ENCODE measurements around the gene UBE2B. TPM values are rescaled to one million over a fixed set of nuclear protein-coding genes. Genes with fewer than 3 reads are reported as not detected.

Gene UBE2B
- total and polyA plus RNA-seq, 10 of the 15 experiments (the other 5 are each of a cell fraction or from before 2014, with no cell fraction given) = 10.8 to 179 (median 61.3) TPM

GRCh38 chr5:134370871-134371833, at the start of gene UBE2B (continued):
- TF ChIP-seq PRDM15 (CRISPR knock-in tag; IDR thresholded peaks at IDR 0.05) (peak; percentile 98), E4F1 (IDR thresholded peaks at IDR 0.05; ENCODE audit: borderline replicate concordance, partially characterized antibody) (peak; percentile 94), SMARCA5 (IDR thresholded peaks at IDR 0.05) (no peak; the same call in 1 of the 2 replicates), ZNF217 (IDR thresholded peaks at IDR 0.05) (no peak; the same call in 1 of the 2 replicates), ZZZ3 (IDR thresholded peaks at IDR 0.05; ENCODE audit: control insufficient read depth, insufficient read length, low read depth) (no peak), E2F4 (IDR thresholded peaks at IDR 0.05; ENCODE audit: low read depth, low read length) (no peak), MYC (IDR thresholded peaks at IDR 0.05; ENCODE audit: insufficient read depth, insufficient read length, insufficient replicate concordance, low read length, severe bottlenecking) (no peak), NFYB (IDR thresholded peaks at IDR 0.05; ENCODE audit: insufficient read depth, low read depth, low read length) (no peak), RBBP5 (conservative IDR thresholded peaks at IDR 0.05) (no peak), RB1 (IDR thresholded peaks at IDR 0.05; ENCODE audit: borderline replicate concordance) (peak; percentile 95; the same call in 1 of the 2 replicates), SREBF1 (IDR thresholded peaks at IDR 0.05; ENCODE audit: low read length) (peak; percentile 98), NR2C1 (IDR thresholded peaks at IDR 0.05) (peak; percentile 60; the same call in 1 of the 2 replicates), CBX5 (IDR thresholded peaks at IDR 0.05; ENCODE audit: low read depth) (no peak), EGR1 (IDR thresholded peaks at IDR 0.05; ENCODE audit: borderline replicate concordance in 1 of 2, low read depth in 2 of 2, low read length in 2 of 2) (peak in 1 of 2 experiments; percentile 90; a peak in 2 of 3 replicates), RELA (IDR thresholded peaks at IDR 0.05; ENCODE audit: borderline replicate concordance, partially characterized antibody) (peak; percentile 94), TBL1XR1 (IDR thresholded peaks at IDR 0.05; ENCODE audit: low read depth, low read length) (peak; percentile 76), POLR2A (IDR thresholded peaks at IDR 0.05; ENCODE audit: low read depth, low read length) (peak; percentile 76), USF2 (IDR thresholded peaks at IDR 0.05; ENCODE audit: borderline replicate concordance, low read depth, low read length) (peak; percentile 100), PAX8 (IDR thresholded peaks at IDR 0.05) (no peak; the same call in 1 of the 2 replicates), EZH2 (IDR thresholded peaks at IDR 0.05; ENCODE audit: borderline replicate concordance, control insufficient read depth, low read depth, low read length) (no peak), BMI1 (IDR thresholded peaks at IDR 0.05; ENCODE audit: borderline replicate concordance) (peak; percentile 23; the same call in 1 of the 2 replicates)

All from GM12878 (cell line).